Tracheal epithelial cell (primary cell): Measurements from ENCODE around the gene DPF1. TPM values are rescaled to one million over a fixed set of nuclear protein-coding genes. Genes with fewer than 3 reads are reported as not detected.

Source experiments
- total RNA-seq: library from RNA; depleted of rRNA; stranded (reverse); fragments of >200 nt; gene quantifications from 2 replicates; pipeline ENCODE4 v1.2.1, GENCODE V29; 2014

DPF1 gene
- 0.96 TPM in 1 of 2 replicates, not detected in the other for total RNA-seq

DNA sequence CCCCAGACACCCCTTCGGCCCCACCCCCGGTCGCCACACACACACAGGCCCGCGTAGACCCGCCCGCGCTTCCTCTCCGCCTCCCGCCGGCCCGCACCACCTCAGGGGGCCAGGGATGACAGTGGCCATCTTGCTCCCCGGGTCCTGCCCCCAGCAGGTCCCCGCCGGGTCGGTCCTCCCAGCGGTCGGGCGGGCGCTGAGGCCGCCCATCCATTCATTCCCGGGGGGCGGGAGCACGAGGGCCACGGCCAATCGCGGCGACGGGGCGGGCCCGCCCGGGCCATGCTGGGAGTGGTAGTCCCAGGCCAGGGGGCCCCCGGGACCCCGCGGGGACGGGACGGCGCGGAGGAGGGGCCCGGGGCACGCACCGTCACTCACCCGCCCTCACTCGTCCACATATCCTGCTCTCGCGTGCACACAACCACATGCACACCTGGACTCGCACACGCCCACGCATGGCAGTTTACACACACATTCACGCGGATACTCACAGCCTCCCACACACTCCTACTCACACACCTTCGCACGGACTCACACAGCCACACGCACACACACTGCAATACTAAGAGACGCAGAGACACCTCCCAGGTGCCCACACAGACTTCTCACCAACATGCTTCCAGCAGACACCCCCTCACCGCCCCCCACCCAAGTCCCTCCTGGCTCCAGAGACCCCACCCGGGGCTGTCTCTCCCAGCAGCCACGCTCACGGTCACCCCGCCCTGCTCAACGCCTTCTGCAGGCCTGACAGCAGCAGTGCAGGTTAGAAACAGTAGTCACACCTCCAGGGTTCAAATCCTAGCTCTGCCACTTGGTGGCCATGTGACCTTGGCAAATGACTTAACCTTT, at the start of gene DPF1:
TSS of gene DPF1 (minus strand) at position 209 of the 849 bp plus-strand sequence. CDS start at position 129, 80 bp downstream.

DNA sequence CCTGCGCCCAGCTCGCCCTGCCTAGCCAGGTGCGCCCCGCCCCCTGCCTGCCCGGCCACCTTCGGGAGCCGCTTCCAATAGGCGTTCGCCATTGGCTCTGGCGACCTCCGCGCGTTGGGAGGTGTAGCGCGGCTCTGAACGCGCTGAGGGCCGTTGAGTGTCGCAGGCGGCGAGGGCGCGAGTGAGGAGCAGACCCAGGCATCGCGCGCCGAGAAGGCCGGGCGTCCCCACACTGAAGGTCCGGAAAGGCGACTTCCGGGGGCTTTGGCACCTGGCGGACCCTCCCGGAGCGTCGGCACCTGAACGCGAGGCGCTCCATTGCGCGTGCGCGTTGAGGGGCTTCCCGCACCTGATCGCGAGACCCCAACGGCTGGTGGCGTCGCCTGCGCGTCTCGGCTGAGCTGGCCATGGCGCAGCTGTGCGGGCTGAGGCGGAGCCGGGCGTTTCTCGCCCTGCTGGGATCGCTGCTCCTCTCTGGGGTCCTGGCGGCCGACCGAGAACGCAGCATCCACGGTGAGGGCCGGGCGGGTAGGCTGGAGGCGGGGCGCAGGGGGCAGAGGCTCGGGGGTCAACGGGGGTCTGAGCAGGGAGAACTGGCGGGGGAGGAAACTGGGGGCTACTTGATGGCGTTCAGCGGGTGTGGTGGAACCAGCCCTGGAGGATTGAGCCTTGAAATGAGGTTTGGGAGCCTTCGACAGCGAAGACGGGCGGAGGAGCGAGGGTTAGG, 40.6 kb upstream of the DPF1 start, which contains the start of gene SPINT2:
TSS of gene SPINT2 (plus strand) at position 88 of the 727 bp plus-strand sequence. CDS start at position 408, 320 bp downstream.

Other genes starting within 250 kb of the DPF1 start
- 1.5 and 6.7 TPM in 2 replicates for gene PPP1R14A, start 32.2 kb upstream of the DPF1 start, total RNA-seq
- gene SPINT2, start 40.4 kb upstream of the DPF1 start, total RNA-seq, result 1,543 and 2,177 TPM in 2 replicates
- gene C19orf33, start 80.0 kb upstream of the DPF1 start, total RNA-seq, result 263 and 298 TPM in 2 replicates
- 36.7 and 75.2 TPM in 2 replicates for gene YIF1B, start 91.7 kb upstream of the DPF1 start, total RNA-seq
- 19.8 and 25.1 TPM in 2 replicates for gene KCNK6, start 95.6 kb upstream of the DPF1 start, total RNA-seq
- 2.9 and 3.8 TPM in 2 replicates for gene CATSPERG, start 111.6 kb upstream of the DPF1 start, total RNA-seq
- 317 and 329 TPM in 2 replicates for gene PSMD8, start 150.3 kb upstream of the DPF1 start, total RNA-seq
- under 0.01 TPM in 1 of 2 replicates, not detected in the other for gene GGN, start 163.8 kb upstream of the DPF1 start, total RNA-seq
- under 0.01 and 0.24 TPM in 2 replicates for gene SPRED3, start 164.5 kb upstream of the DPF1 start, total RNA-seq
- 10.6 and 21.5 TPM in 2 replicates for gene FAM98C, start 178.9 kb upstream of the DPF1 start, total RNA-seq
- not detected in 2 replicates for gene RASGRP4, start 202.0 kb upstream of the DPF1 start, total RNA-seq
- gene RYR1, start 209.5 kb upstream of the DPF1 start, total RNA-seq, result 0.48 and 5.5 TPM in 2 replicates